CMK (cell line): ENCODE results near the gene ZNF609.

ENCODE experiments used
- DNase-seq: peaks from one replicate; pipeline ENCODE4 v3.0.0-alpha.2; 2010; ENCODE audit warnings: low read depth

Gene ZNF609

GRCh38 chr15:64460206-64460723 lies at the start of gene ZNF609:
TSS of gene ZNF609 (plus strand) at chr15:64460578. CDS start at chr15:64499420, 38,842 bp downstream.
- peak; percentile 74 for DNase-seq

- DNase-seq, result no peak
These were observed 48.2 kb upstream of the ZNF609 start for GRCh38 chr15:64412216-64412615.

- DNase-seq, result no peak
These were observed 37.7 kb upstream of the ZNF609 start for GRCh38 chr15:64422697-64423096.

GRCh38 chr15:64423970-64424369 lies 36.4 kb upstream of the ZNF609 start:
- no peak for DNase-seq

- no peak for DNase-seq
These were observed 35.2 kb upstream of the ZNF609 start for GRCh38 chr15:64425221-64425620.

GRCh38 chr15:64426845-64427465 lies 33.4 kb upstream of the ZNF609 start:
- DNase-seq, result no peak

- no peak for DNase-seq
These were observed 30.9 kb upstream of the ZNF609 start for GRCh38 chr15:64429448-64429847.

- DNase-seq, result peak; percentile 43
These were observed 30.2 kb upstream of the ZNF609 start for GRCh38 chr15:64430000-64430735.

- DNase-seq, result no peak
These were observed 22.4 kb upstream of the ZNF609 start for GRCh38 chr15:64437982-64438381.

- no peak for DNase-seq
These were observed 21.5 kb upstream of the ZNF609 start for GRCh38 chr15:64438653-64439447.

GRCh38 chr15:64441852-64442251 lies 18.5 kb upstream of the ZNF609 start:
- DNase-seq, result no peak

GRCh38 chr15:64443016-64443415 lies 17.4 kb upstream of the ZNF609 start:
- DNase-seq, result no peak

GRCh38 chr15:64443747-64444621 lies 16.4 kb upstream of the ZNF609 start:
- DNase-seq, result no peak

- no peak for DNase-seq
These were observed 15.5 kb upstream of the ZNF609 start for GRCh38 chr15:64444836-64445235.

- no peak for DNase-seq
These were observed 12.7 kb upstream of the ZNF609 start for GRCh38 chr15:64447536-64448315.

GRCh38 chr15:64452988-64453688 lies 7.2 kb upstream of the ZNF609 start:
- no peak for DNase-seq

- DNase-seq, result no peak
These were observed 6.7 kb upstream of the ZNF609 start for GRCh38 chr15:64453689-64454037.

- DNase-seq, result no peak
These were observed 6.1 kb upstream of the ZNF609 start for GRCh38 chr15:64454282-64454681.

- no peak for DNase-seq
These were observed 4.4 kb upstream of the ZNF609 start for GRCh38 chr15:64455961-64456371.

GRCh38 chr15:64456634-64457108 lies 3.7 kb upstream of the ZNF609 start:
- no peak for DNase-seq
